HG03460 (cell line): ENCODE data around the gene PUS1.
A peak's percentile ranks its signal among the peaks of the same experiment; 100 is the strongest.
"Not testable (repeated sequence)": the region's sequence is repeated elsewhere in the genome, so short reads cannot be mapped to it uniquely, and the experiment has no call there.

Experiments used
- ATAC-seq: cut with Tn5 transposase; IDR thresholded peaks from one replicate; pipeline ENCODE4 v1.9.1; 2021; ENCODE audit not compliant: unreplicated experiment

Gene PUS1

DNA sequence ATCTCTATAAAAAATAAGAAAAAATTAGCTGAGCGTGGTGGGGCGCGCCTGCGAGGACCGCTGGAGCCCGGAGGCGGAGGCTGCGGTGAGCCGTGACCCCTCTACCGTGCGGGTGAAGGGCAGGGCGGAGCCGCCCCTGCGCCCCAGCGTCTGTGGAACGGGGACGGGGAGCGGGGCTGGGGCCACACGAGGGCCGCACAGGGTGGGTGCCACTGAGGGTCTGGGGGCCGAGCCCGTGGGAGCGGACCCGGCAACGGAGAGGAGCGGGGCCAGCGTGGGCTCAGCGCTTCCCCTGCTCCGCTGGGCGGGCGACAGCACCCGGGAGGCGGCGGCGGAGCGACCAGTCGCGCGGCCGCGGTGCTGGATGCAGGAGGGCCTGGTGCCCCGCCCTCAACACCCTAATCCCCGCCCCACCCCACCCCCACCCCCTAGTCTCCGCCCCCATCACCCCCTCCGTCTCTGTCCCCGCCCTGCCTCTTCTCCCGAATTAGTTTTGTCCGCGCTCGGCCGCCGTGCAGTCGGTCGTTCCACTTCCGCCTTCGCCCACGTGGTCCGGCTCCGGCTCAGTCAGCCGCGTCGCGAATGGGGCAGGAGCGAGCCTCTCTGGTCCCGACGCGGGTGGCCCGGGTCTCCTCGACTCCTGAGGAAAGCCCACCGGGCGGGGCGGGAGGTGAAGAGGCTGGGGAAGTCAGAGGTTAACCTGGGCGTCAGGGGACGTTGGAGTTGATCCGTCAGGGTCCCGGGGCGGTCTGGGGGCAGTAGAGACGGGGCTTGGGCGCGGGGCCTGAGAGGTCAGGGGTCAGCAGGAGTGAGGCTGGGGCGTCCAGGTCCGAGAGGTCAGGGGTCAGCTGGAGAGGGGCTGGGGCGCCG, at the start of gene PUS1:
Gene PUS1, plus strand, starts transcription at position 566 of the 870 bp plus-strand sequence. CDS start 447 bp downstream, outside the sequence.
- ATAC-seq: peak; percentile 63

DNA sequence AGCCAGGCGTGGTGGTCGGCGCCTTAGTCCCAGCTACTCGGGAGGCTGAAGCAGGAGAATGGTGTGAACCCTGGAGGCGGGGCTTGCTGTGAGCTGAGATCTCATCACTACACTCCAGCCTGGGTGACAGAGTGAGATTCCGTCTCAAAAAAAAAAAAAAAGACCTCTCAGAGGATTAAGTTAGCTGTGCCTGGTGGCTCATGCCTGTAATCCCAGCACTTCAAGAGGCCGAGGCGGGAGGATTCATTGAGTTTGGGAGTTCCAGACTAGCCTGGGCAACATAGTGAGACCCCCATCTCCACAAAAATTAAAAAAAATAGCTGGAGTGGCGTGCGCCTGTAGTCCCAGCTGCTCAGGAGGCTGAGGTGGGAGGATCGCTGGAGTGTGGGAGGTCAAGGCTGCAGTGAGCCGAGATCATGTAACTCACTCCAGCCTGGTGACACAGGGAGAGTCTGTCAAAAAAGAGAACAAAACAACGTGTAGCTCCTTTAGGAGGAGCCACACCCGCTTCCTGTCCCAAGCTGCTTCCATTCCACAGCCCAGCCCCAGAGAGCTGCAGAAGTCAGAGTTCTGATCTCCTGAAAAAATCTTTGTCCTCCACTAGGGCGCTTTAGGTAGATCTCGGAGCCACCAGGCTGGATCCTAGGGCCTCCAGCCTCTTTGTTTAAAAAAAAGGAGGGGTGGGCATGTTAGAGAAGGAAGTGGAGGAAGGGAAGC, 46.1 kb upstream of the PUS1 start:
- no peak for ATAC-seq

DNA sequence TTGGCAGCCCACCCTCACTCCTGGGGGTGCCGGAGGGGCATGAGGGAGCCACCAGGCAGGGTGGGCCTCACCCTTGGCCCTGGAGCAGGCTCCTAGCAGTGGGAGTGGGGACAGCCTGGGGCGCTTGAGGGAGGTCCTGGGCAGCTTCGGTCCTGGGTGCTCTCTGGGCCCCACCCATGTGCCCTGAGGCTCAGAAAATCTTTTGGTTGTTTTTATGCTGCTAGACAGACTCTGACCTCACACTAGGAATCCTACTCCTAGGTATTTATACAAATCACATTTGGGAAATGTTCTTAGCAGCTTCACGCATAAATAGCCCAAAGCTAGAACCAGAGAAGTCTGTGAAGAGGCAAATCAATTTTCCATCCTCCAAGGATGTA, 45.6 kb upstream of the PUS1 start:
- ATAC-seq: no peak

DNA sequence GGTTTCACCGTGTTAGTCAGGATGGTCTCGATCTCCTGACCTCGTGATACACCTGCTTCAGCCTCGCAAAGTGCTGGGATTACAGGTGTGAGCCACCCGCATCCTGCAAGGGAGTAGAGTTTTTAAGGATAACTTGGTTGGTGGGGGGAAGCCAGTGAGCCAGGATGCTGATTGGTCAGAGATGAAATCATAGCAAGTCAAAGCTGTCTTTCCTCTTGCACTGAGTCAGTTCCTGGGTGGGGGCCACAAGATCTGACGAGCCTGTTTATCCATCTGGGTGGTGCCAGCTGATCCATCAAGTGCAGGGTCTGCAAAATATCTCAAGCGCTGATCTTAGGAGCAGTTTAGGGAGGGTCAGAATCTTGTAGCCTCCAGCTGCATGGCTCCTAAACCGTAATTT, 44.0 kb upstream of the PUS1 start:
- not testable (repeated sequence) for ATAC-seq

DNA sequence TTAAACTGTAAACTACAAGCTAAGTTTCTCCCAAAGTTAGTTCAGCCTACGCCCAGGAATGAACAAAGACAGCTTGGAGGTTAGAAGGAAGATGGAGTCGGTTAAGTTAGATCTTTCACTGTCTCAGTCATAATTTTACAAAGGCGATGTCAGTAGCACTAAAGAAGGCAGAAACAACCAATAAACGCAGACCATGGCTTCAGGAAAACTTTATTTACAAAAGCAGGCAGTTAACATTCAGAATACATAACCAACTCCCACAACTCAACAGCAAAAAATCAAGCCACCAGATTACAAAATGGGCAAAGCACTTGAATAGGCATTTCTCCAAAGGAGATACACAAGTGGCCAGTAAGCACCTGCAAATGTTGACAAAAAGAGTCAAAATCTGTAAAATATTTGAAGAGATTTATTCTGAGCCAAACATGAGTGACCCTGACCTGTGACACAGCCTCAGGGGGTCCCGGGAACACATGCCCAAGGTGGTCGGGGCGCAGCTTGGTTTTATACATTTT, 43.5 kb upstream of the PUS1 start:
- ATAC-seq: no peak

DNA sequence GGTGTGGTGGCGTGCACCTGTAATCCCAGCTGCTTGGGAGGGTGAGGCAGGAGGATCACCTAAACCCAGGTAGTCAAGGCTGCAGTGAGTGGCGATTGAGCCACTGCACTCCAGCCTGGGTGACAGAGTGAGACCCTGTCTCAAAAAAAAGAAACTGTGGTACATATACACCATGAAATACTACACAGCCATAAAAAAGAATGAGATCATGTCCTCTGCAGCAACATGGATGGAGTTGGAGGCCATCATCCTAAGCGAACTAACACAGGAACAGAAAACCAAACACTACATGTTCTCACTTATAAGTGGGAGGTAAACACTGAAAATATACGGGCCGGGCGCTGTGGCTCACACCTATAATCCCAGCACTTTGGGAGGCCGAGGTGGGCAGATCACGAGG, 37.4 kb upstream of the PUS1 start:
- ATAC-seq: not testable (repeated sequence)

DNA sequence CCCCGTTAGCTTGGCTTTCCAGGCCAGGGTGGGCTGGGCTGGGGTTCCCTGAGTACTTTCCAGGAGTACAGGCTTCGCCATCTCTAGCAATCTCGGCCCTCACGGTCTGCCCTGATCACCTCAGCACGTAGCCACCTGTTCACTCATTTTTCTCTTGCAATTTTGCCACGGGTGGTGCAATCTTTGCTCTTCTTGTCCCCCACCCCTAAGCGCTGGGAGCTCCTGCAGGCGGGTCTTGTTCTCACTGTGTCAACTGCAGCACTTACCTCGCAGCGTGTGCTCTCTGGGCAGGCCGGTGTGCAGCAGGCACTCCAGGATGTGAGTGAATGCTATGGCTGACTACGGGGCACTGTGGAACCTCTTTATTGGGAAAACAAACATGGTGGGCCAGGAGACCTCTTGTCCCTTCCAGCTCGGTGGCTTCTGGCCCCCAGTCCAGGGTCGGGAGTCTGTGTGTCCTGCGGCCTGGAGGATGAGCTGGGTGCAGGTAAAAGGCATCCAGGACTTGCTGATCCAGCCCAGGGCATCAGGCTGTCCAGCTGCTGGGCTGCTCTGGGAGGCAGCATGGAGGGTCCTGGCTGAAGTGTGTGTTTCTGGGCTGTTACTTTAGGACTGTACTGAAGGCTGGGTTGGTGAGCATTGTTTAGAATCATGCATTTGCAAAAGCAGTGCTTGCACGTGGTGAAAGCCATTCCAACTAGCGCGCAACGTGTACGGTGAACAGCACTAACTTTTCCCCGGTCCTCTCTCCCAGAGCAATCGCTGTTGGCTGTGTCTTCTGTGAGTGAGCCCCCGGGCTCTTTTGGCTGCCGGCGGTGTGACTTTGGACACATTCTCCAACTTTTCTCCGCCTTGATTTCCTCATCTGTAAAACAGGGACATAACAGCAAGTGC, 36.1 kb upstream of the PUS1 start:
- ATAC-seq: no peak

DNA sequence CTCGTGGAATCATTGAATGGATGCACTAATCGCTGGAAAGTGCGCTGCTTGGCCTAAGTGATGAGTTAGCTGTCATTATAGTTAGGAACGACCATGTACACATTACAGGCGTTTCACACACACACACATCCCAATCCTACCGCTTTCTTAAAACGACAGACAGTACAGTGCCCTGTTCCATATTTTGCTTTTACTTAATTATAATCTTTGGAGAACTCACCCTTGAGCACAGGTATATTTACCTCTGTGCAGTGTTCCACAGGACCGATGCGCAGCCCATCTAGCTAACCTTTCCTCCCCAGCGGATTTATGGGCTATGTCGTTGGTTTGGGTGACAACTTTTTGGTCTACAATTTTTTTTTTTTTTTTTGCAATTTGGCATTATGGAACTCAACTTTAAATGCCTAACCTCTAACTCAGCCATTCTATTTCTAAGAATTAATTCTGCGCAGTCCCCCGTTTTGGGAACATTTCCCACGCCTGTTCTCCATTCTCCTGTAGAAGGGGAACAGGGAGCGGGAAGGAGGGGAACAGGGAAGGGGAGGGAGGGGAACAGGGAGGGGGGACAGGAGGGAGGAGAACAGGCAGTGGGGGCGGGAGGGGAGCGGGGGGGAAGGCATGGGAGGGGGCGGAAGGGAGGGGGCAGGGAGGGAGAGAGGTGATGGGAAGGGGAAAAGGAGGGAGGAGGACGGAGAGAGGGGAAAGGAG, 35.3 kb upstream of the PUS1 start:
- no peak for ATAC-seq

DNA sequence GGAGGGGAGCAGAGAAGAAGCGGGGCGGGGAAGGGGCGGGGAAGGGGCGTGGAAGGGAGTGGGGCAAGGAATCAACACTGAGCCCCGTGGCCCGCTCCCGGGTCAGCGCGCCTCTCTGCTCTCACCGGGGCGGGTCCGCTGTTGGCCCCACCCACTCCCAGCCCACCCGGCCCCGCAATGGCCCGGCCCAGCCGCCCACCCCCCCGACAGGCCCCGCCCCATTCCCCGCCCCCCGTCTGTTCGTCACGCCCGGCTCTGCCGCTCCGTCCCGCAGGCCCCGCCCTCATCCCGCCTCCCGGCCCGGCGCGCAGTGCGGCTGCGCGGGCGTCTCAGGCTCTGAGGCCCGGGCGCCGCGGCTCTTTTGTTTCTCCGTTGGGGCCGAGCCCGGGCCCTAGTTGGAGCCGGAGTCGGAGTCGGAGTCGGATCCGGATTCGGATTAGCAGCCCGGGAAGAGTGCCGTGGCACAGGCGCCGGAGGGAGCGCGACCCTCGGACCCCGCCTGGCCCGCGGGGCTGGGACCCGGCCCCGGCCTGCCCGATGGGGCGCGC, 34.7 kb upstream of the PUS1 start, which contains the start of gene ULK1:
Gene ULK1, plus strand, starts transcription at position 310 of the 548 bp plus-strand sequence. CDS start 380 bp downstream, outside the sequence.
- ATAC-seq: peak; percentile 74

DNA sequence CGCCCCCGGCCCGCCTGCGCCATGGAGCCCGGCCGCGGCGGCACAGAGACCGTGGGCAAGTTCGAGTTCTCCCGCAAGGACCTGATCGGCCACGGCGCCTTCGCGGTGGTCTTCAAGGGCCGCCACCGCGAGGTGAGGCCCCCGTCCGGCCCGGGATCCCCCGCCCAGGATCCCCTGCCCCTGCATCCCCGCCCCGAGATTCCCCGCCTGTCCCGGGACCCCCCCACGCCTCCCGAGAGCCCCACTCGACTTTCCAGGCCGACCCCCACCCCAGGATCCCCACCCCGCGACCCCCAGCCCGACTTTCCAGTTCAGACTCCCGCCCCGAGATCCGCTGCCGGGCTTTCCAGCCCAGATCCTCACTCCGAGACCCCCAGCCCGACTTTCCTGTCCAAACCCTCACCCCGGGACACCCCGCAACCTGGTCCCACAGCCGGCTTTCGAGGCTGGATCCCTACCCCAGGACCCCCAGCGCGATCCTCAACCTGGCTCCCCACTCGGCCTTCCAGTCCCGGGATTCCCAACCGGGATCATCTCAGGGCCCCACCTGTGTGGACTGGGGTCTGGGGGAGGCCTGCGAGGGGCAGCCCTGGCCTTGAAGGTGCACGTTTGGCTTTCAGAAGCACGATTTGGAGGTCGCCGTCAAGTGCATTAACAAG, 34.0 kb upstream of the PUS1 start:
- ATAC-seq: no peak

DNA sequence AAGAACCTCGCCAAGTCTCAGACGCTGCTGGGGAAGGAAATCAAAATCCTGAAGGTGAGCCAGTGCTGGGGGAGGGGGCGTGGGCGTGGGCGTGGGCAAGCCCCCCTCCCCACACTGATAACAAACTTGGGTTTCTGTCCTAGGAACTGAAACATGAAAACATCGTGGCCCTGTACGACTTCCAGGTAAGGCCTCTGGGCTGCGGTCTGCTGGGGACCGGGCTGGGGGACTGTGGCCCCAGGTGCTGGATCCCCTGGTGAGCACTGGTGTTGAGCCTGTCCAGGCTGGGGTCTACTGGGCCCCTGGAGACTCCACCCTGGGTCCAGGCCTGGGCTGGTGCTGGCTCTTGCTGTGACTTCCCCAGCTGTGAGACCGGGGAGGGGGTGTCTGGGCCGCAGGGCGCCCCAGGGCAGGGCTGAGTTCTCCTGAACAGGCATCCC, 33.4 kb upstream of the PUS1 start:
- ATAC-seq: peak; percentile 2

DNA sequence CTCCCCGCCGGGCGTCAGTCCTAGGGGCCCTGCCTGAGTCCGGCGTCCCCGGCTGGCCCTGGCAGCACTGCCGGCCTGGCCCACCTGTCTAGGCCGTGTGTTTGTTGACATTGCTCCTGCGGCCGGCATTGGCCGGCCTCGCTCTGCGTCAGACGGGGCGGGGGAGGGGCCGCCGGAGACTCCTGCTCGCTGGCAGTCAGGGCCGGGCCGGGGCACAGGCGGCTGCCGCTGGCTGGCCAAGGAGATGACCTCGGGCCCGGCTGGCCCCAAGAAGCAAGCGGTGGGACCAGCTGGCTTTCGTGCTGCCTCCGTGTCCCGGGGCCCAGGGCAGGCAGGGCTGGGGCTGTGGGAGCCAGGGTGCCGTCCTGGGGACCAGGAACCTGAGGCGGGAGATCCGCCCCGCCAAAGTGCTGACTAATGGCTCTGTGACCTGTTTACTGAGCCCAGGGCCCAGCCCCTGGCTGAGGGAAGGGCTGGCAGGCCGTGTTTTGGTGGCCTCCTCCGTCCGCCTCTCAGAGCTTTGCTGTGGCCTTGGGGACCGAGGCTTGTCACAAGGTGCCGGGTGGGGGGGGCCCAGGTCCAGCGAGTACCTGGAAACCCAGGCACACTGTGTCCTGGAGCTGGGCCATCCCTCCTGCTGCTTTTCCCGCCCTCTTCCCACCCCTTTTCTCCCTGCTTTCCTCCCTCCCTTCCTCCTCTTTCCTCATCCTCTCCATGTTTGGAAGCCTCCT, 32.8 kb upstream of the PUS1 start:
- peak; percentile 59 for ATAC-seq

DNA sequence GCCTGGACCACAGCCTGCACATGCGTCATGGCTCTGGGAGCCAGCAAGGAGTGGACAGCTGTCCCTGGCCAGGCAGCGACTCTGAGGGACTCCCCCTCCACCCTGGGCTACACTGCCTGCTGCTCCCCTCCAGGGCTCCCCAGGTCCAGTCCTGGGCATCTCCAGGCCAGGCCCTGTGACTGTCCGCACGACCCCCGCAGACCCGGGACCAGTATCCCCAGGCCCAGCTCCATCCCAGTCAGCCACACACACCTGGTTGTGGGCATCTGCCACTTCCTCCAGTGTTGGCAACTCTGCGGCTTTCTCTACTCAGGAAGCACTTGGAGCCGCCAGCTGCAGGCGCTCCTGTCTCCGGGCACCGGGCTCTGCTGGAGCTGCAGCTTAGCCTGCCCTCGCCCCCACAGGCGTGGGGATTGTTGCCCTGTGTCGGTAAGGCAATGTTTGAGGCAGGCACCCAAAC, 32.2 kb upstream of the PUS1 start:
- ATAC-seq: no peak

DNA sequence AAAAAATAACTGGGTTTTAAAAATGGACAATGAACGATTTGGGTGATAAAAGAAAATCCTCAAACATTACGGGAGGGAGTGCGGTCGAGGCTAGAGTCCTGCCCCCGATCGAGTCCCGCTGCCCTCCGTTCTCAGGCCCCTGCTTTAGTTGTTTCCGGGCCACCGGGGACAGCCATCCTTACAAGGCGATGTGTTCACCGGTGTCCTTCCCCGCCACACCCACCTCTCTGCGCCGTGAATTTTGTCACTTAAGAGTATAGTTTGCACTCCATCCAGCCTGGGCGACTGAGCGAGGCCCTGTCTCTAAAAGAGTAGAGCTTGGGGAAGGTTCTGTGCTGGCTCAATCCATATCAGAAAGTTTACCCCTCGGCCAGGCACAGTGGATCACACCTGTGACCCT, 31.8 kb upstream of the PUS1 start:
- ATAC-seq: no peak

DNA sequence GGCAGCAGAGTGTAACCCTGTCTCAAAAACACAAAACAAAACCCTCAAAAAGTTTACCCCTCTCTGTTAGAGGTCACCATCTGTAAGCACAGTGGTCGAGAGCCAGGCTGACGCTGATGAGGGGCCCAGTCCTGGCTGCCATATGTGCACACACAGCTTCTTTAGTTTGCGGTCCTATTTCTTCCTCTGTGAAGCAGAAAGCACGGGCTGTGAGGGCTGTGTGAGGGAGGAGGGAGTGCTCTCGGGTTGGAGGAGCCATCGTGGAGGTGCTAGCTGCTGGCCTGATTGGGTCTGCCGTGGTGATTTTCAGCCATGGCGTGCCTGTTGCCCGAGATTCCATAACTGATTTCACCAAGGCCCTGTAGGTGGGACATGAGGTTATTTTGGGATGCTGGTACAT, 31.2 kb upstream of the PUS1 start:
- ATAC-seq: no peak

DNA sequence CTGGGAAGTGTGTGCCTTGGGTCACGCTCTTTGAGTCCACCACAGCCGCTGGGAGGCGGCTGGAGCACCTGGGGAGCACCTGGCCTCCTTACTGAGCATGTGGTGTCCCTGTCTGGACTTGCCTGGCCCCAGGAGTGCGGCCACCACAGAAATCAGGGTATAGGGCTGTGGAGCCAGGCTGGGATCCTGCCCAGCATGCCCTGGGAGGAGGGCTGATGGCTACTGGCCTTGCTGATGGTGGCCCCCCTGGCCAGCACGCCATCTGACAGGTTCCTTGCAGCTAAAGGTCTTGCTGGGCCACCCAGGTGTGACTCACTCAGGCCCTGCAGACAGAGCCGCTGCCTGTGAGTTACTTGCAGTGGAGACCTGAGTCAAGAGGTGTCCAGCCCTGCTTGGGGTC, 28.7 kb upstream of the PUS1 start:
- ATAC-seq: no peak

DNA sequence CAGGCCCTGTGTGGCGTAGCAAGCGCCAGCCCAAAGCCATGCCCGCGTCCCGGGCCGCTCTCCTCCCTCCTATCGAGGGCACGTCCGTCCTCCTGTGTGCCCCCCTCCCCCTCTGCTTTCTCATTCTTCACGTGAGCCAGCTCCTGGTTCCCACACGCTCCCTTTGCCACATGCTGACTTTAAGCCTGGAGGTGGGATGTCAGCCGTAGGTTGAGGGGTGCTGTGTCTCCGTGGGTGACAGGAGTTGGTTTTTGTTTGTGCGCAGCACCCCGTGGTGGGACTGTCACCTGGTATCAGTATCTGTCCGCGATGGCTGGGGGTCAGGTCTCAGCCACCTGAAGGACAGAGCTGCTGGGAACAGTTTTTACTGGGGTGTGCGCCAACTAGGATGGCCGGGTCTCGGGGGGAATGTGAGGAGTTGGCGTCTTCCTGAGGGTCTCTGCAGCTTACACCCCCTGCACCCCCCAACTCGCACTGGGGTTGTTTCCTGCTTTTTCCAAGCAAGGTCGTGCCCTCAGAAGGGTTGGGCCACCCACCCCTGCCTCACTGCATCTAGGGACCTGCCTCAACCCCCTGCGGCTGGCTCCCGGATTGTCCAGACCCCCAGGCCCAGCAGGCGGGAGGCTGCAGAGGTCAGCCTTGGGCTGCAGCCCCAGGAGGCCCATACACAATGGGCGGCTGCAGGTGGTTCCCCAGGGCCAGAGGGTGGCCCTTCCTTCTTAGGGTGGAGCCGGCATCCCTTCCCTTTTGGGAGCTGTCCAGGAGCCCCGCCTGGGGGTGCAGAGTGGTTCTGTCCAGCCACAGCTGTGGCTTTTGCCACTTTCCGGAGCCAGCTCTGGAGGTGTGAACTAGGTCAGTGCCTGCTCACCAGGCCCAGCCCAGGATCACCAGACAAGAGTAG, 27.4 kb upstream of the PUS1 start:
- no peak for ATAC-seq
